RCC 7860 (cell line): Measurements from ENCODE around the gene EFL1.

Experiments used
- DNase-seq: peaks from one replicate; pipeline ENCODE4 v3.0.0-alpha.2; 2015; ENCODE audit warnings: low spot score
- FAIRE-seq: peaks from 2 replicates; lab custom pipeline; 2012; peaks lifted over from hg19 to GRCh38; lab: Jason Lieb, UNC

EFL1 gene

DNA sequence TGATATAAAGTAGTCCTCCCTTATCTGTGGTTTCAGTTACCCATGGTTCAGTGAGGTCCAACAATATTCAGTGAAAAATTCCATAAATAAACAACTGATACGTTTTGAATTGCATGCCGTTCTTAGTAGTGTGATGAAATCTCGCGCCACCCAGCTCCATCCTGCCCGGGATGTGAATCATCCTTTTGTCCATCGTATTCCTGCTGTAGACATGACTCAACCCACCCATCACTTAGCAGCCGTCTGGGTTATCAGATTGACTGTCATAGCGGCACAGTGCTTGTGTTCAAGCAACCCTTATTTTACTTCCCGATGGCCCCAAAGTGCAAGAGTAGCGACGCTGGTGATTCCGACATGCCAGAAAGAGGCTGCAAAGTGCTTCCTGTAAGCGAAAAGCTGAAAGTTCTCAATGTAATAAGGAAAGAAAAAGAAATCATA, 168.7 kb downstream of the EFL1 start:
- FAIRE-seq (peak; percentile 68), DNase-seq (peak; percentile 79)

DNA sequence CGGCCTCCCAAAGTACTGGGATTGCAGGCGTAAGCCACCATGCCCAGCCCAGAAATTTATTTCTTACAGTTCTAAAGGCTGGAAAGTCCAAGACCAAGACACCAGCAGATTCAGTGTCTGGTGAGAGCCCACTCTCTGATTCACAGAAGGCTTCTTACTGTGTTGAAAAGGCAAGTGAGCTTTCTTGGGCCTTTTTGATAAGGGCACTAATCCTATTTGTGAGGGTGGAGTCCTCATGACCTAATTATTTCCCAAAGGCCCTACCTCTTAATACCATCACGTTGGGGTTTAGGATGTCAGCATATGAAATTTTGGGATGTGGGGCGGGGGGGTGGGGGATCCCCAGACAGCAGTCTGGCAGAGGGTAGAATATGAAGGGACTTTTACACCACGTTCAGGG, 169.2 kb downstream of the EFL1 start:
- no peak for DNase-seq
- FAIRE-seq = no peak

DNA sequence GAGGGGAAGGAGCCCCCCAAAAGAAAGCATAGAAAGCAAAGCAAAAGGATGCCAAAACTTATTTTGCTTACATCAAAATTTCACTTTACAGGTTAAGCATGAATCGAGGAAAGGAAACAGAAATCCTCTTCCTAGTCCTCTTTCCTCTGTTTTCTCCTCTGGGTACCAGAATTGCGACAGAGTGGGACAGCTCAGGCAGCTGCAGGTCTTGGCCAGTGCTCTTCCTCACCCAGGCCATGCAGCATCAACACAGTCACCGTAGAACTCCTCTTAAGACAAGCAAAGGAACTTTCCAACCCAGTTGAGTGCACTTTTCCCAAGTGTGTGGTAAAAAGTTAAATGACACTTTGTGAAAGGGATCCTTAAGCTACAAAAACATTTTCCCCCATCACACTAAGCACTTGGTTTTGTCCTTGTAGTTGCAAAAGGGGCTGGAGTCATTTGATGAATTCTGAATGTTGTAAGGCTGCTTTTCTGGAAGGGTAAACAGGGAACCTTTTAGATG, 170.8 kb downstream of the EFL1 start:
- FAIRE-seq (no peak), DNase-seq (no peak)

DNA sequence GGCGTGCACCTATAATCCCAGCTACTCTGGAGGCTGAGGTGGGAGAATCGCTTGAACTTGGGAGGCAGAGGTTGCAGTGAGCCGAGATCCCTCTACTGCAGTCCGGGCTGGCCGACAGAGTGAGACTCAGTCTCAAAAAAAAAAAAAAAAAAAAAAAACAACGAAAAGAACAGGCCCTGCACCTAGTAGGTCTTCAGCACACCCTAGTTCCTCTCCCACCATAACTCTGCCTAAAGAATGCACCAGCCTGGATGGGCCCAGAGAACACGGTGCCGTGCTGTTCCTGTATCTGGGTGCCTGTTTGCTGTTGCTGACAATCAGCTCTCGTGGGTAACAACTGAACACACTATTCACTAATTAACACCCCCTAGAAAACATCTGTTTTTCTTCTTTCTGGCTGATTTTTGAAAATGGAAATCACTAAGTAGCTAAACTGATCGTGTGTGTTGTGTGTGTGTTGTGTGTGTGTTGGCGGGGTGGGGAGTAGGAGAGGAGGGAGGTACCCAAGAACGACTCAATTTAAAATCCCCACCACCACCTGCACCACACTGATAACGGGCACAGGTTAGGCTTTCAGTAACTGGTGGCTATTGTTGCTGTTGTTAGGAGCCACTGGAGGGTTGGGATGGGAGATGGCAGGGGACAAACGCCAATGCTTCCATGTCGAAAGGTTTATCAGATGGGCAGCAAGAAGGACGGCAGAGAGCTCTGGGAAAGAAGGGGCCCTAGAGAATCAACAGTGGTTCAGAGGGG, 176.1 kb downstream of the EFL1 start:
- FAIRE-seq = no peak
- DNase-seq = no peak

DNA sequence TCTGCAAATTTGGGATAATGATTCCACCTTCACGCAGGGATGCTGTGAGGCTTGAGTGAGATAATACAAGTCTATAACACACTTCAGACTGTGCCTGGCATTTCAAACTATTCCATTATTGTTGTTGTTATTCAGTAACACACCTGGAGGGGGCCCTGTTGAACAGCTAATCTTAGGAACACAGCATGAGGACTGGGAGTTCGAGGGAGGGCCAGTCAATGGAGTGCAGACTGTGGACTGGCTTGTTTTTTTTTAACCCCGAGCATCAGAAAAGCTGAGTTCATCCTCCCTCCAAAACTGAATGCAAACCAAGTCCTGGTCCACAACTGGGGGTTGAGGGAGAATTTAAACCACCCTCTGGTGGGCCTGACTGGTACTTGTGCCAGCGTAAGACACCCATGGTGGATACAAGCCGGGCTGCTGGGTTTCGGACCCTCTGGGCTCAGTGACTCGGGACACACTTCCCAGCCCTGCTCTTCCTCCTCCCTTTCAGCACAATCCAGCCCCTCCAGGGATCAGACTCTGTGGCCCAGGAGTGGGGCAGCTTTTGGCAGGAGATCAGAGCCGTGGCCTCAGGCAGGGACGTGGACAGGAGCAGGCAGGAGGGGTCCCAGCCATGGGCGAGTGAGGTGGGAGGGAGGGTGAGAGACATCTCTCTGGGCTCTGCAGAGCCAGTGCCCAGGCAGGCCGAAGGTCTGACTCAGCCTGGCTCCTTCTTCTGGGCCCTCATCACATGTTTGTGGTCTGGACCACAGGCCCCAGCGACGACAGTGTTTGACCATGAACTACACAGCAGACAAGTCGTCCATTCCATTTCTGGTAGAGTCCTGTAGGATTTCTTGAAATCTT, 180.4 kb downstream of the EFL1 start:
- peak; percentile 94 for DNase-seq
- peak; percentile 89 for FAIRE-seq

DNA sequence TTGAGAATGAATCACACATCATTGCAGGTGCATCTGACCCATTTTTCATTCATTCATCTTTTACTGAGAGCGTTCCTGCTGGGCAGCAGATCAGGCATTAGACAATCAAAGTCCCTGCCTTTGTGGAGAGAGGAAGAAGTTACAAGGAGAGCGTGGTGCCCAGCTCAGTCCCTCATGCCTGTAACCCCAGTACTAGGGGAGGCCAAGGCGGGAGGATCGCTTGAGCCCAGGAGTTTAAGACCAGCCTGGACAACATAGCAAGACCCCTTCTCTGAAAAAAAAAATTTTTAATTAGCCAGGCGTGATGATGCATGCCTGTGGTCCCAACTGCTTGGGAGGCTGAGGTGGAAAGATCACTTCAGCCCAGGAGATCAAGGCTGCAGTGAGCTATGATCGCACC, 181.8 kb downstream of the EFL1 start:
- no peak for FAIRE-seq
- DNase-seq = no peak
